Activated T-cell treated with anti-CD3 and anti-CD28 coated beads, Interleukin-2, amount 50 U/mL, for 72 hours (primary cell): ENCODE results near the gene ENKD1. TPM values are rescaled to one million over a fixed set of nuclear protein-coding genes. Genes with fewer than 3 reads are reported as not detected.

Experiments used
- ATAC-seq, 2 donors: fragments of 150-1000 bp; cut with Tn5 transposase; replicated peaks in 1 of 2; 2 replicates each; pipeline ENCODE4 v1.10.0; 2021; ENCODE audit warnings: moderate library complexity in 2 of 2, mild to moderate bottlenecking in 1 of 2
- DNase-seq, 2 donors: peaks; one replicate each; pipeline ENCODE4 v3.0.0; 2021 to 2022; ENCODE audit warnings: mixed read lengths in 1 of 2
- H3K27ac Mint-ChIP-seq: one replicate; pipeline ENCODE4 v1.8.0; 2022; ENCODE audit warnings: mild to moderate bottlenecking, moderate library complexity, mixed read lengths
- H3K27me3 Mint-ChIP-seq: one replicate; pipeline ENCODE4 v1.8.0; 2022; ENCODE audit warnings: low read depth, mixed read lengths
- H3K36me3 Mint-ChIP-seq, 2 donors: one replicate each; pipeline ENCODE4 v1.8.0; 2022; ENCODE audit warnings: mixed read lengths in 2 of 2, mild to moderate bottlenecking in 1 of 2; ENCODE audit not compliant: insufficient read depth in 2 of 2
- H3K4me1 Mint-ChIP-seq: one replicate; pipeline ENCODE4 v1.8.0; 2022; ENCODE audit warnings: low read depth, mixed read lengths
- H3K4me3 Mint-ChIP-seq, 2 donors: one replicate each; pipeline ENCODE4 v1.8.0; 2022; ENCODE audit warnings: mild to moderate bottlenecking in 2 of 2, mixed read lengths in 2 of 2, moderate library complexity in 2 of 2
- H3K9me3 Mint-ChIP-seq, 2 donors: one replicate each; pipeline ENCODE4 v1.8.0; 2022; ENCODE audit warnings: mixed read lengths in 2 of 2
- total RNA-seq, 2 donors: library from RNA; stranded (reverse); gene quantifications; one replicate each; pipeline ENCODE4 v1.2.3, GENCODE V29; 2022

The ENKD1 gene
- total RNA-seq: 10 to 100 TPM; 12.0 to 18.3 TPM

GRCh38 chr16:67666559-67667452, at the start of gene ENKD1, which contains the start of gene C16orf86:
Gene ENKD1 (minus strand): TSS chr16:67666750. CDS start chr16:67666442, 308 bp downstream.
Gene C16orf86 (plus strand): TSS chr16:67666814. CDS start chr16:67666971, 157 bp downstream.
- peak within 1 kb of the TSS; percentile 93 to 96 for H3K4me3 Mint-ChIP-seq
- no peaks in the 10 kb centered on the region for H3K9me3 Mint-ChIP-seq
- no peaks in the 10 kb centered on the region for H3K27me3 Mint-ChIP-seq
- DNase-seq: peak; percentile 86 to 88
- H3K4me1 Mint-ChIP-seq: peaks cover 36% of the 10 kb centered on the region
- peaks cover 0 to 1% of the 10 kb centered on the region in 2 donors for H3K36me3 Mint-ChIP-seq
- H3K27ac Mint-ChIP-seq: no peak within 1 kb of the TSS
- peak; percentile 75 to 79 for ATAC-seq

GRCh38 chr16:67716097-67716496, 49.5 kb upstream of the ENKD1 start:
- H3K27ac Mint-ChIP-seq: no peak overlapping the region

GRCh38 chr16:67714522-67714921, 48.0 kb upstream of the ENKD1 start:
- peaks cover 2 to 5% of the 10 kb centered on the region in 2 donors for H3K36me3 Mint-ChIP-seq
- no peak for DNase-seq
- no peaks in the 10 kb centered on the region for H3K27me3 Mint-ChIP-seq
- H3K4me3 Mint-ChIP-seq: no peak overlapping the region
- H3K27ac Mint-ChIP-seq: no peak overlapping the region
- no peak for ATAC-seq
- H3K9me3 Mint-ChIP-seq: no peaks in the 10 kb centered on the region
- peaks cover 37% of the 10 kb centered on the region for H3K4me1 Mint-ChIP-seq

More at GRCh38 chr16:67716097-67716496, 49.5 kb upstream of the ENKD1 start:
- Mint-ChIP-seq H3K27me3 (no peaks in the 10 kb centered on the region), H3K4me1 (peaks cover 46% of the 10 kb centered on the region), H3K36me3 (peaks cover 2 to 5% of the 10 kb centered on the region in 2 donors), H3K4me3 (no peak overlapping the region), H3K9me3 (no peaks in the 10 kb centered on the region)
- DNase-seq (no peak), ATAC-seq (no peak)

GRCh38 chr16:67713647-67714273, 47.2 kb upstream of the ENKD1 start:
- Mint-ChIP-seq H3K4me3 (no peak overlapping the region), H3K9me3 (no peaks in the 10 kb centered on the region), H3K27me3 (no peaks in the 10 kb centered on the region), H3K4me1 (peaks cover 36% of the 10 kb centered on the region), H3K36me3 (peaks cover 0 to 5% of the 10 kb centered on the region in 2 donors), H3K27ac (no peak overlapping the region)
- DNase-seq: no peak
- ATAC-seq: no peak

- H3K4me1 Mint-ChIP-seq: peaks cover 17% of the 10 kb centered on the region
- H3K27ac Mint-ChIP-seq: no peak overlapping the region
- H3K36me3 Mint-ChIP-seq: peaks cover 0 to 2% of the 10 kb centered on the region in 2 donors
- no peak overlapping the region for H3K4me3 Mint-ChIP-seq
- no peaks in the 10 kb centered on the region for H3K9me3 Mint-ChIP-seq
- DNase-seq (no peak), ATAC-seq (no peak)
- H3K27me3 Mint-ChIP-seq: no peaks in the 10 kb centered on the region
Observed at GRCh38 chr16:67710607-67711006, 44.1 kb upstream of the ENKD1 start.

GRCh38 chr16:67709050-67709449, 42.5 kb upstream of the ENKD1 start:
- Mint-ChIP-seq H3K4me1 (peaks cover 21% of the 10 kb centered on the region), H3K4me3 (no peak overlapping the region), H3K27ac (no peak overlapping the region), H3K9me3 (no peaks in the 10 kb centered on the region), H3K36me3 (no peaks in the 10 kb centered on the region), H3K27me3 (no peaks in the 10 kb centered on the region)
- no peak for ATAC-seq
- no peak for DNase-seq

- Mint-ChIP-seq H3K27me3 (no peaks in the 10 kb centered on the region), H3K36me3 (no peaks in the 10 kb centered on the region), H3K9me3 (no peaks in the 10 kb centered on the region), H3K27ac (no peak overlapping the region), H3K4me1 (peaks cover 24% of the 10 kb centered on the region), H3K4me3 (no peak overlapping the region)
- ATAC-seq (no peak), DNase-seq (no peak)
Observed at GRCh38 chr16:67708368-67708771, 41.8 kb upstream of the ENKD1 start.

GRCh38 chr16:67707790-67708189, 41.2 kb upstream of the ENKD1 start:
- ATAC-seq: no peak
- no peaks in the 10 kb centered on the region for H3K9me3 Mint-ChIP-seq
- H3K36me3 Mint-ChIP-seq: no peaks in the 10 kb centered on the region
- H3K27ac Mint-ChIP-seq: no peak overlapping the region
- no peaks in the 10 kb centered on the region for H3K27me3 Mint-ChIP-seq
- no peak overlapping the region for H3K4me3 Mint-ChIP-seq
- DNase-seq: no peak
- peaks cover 25% of the 10 kb centered on the region for H3K4me1 Mint-ChIP-seq

GRCh38 chr16:67707210-67707609, 40.7 kb upstream of the ENKD1 start:
- no peaks in the 10 kb centered on the region for H3K27me3 Mint-ChIP-seq
- DNase-seq (no peak), ATAC-seq (no peak)
- no peaks in the 10 kb centered on the region for H3K36me3 Mint-ChIP-seq
- no peak overlapping the region for H3K4me3 Mint-ChIP-seq
- H3K4me1 Mint-ChIP-seq: peaks cover 26% of the 10 kb centered on the region
- H3K9me3 Mint-ChIP-seq: no peaks in the 10 kb centered on the region
- H3K27ac Mint-ChIP-seq: no peak overlapping the region

GRCh38 chr16:67704110-67704509, 37.6 kb upstream of the ENKD1 start:
- ATAC-seq (no peak), DNase-seq (no peak)
- Mint-ChIP-seq H3K36me3 (no peaks in the 10 kb centered on the region), H3K27me3 (no peaks in the 10 kb centered on the region), H3K4me3 (no peak overlapping the region), H3K9me3 (no peaks in the 10 kb centered on the region), H3K27ac (no peak overlapping the region), H3K4me1 (peaks cover 26% of the 10 kb centered on the region)

- Mint-ChIP-seq H3K27ac (peak overlapping the region; percentile 15), H3K27me3 (no peaks in the 10 kb centered on the region), H3K9me3 (peaks cover 0 to 1% of the 10 kb centered on the region in 2 donors), H3K36me3 (peaks cover 2 to 3% of the 10 kb centered on the region in 2 donors), H3K4me1 (peaks cover 26% of the 10 kb centered on the region), H3K4me3 (peak overlapping the region; percentile 25 to 31)
- peak; percentile 92 to 96 for ATAC-seq
- peak; percentile 13 to 26 for DNase-seq
Observed at GRCh38 chr16:67703626-67704025, 37.1 kb upstream of the ENKD1 start.

GRCh38 chr16:67702130-67702529, 35.6 kb upstream of the ENKD1 start:
- peaks cover 4 to 5% of the 10 kb centered on the region in 2 donors for H3K36me3 Mint-ChIP-seq
- no peaks in the 10 kb centered on the region for H3K27me3 Mint-ChIP-seq
- DNase-seq (no peak), ATAC-seq (no peak)
- peaks cover 0 to 2% of the 10 kb centered on the region in 2 donors for H3K9me3 Mint-ChIP-seq
- H3K4me3 Mint-ChIP-seq: no peak overlapping the region
- H3K4me1 Mint-ChIP-seq: peaks cover 26% of the 10 kb centered on the region
- H3K27ac Mint-ChIP-seq: no peak overlapping the region

GRCh38 chr16:67701420-67701819, 34.9 kb upstream of the ENKD1 start:
- Mint-ChIP-seq H3K27me3 (no peaks in the 10 kb centered on the region), H3K4me3 (no peak overlapping the region), H3K27ac (no peak overlapping the region), H3K36me3 (peaks cover 4 to 5% of the 10 kb centered on the region in 2 donors), H3K4me1 (peaks cover 26% of the 10 kb centered on the region), H3K9me3 (peaks cover 0 to 2% of the 10 kb centered on the region in 2 donors)
- ATAC-seq: no peak
- no peak for DNase-seq
